C4-2B (cell line): ENCODE data around the gene DDX24.

Experiments
- H3K27ac ChIP-seq: fragments of 450-650 bp; 2 replicates; pipeline ENCODE4 v1.5.1; 2017
- ZFX ChIP-seq: fragments of 450-650 bp; IDR thresholded peaks from 2 replicates; pipeline ENCODE4 v1.6.1; 2017
- TF ChIP-seq, protein P1 (sequence below): fragments of 450-650 bp; conservative IDR thresholded peaks from 2 replicates; pipeline ENCODE4 v1.5.1; 2017; ENCODE audit warnings: mild to moderate bottlenecking

Gene DDX24

DNA sequence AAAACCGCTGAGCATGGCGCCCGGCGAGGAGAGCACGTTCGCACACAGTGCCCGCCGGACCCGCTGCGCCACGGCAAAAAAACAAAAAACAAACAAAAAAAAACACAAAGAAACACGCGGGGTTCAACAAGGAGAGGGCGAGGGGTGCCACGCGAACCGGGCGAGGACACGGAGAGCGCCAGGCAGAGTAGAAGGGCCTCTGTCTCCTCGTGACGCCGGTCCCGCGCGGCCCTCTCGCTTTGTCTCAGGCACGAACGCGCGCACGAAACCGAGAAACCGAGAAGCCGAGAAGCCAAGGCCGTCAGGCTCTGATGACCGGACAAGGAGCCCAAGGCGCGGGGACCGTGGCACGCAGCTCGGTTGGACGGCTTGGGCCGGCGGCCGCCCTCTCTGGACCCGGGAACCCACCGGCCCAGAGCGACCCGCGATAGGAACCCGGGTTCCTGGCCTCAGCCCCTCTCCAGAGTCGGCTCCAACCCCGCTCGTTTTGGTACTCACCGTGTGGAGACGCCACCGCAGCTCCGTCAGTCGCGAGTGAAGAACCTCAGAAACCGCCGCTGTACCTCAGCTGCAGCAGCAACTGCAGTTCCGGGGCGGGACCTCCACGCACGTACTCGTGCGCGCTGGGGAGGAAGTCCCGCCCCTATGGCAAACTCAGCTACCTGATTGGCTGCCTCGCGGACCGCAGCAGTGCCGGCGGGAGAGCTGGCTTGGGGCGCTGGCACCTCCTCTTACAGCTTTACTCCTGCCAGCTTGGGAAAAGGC, at the start of gene DDX24, which contains the start of gene IFI27L1:
Gene DDX24 (minus strand): TSS at position 582 of the 765 bp plus-strand sequence. CDS start 1,460 bp downstream, outside the sequence.
Gene IFI27L1 (plus strand): TSS at position 690 of the 765 bp plus-strand sequence. CDS start 15,628 bp downstream, outside the sequence.
- peak; percentile 81 for TF ChIP-seq ZFX
- TF ChIP-seq, protein P1, sequence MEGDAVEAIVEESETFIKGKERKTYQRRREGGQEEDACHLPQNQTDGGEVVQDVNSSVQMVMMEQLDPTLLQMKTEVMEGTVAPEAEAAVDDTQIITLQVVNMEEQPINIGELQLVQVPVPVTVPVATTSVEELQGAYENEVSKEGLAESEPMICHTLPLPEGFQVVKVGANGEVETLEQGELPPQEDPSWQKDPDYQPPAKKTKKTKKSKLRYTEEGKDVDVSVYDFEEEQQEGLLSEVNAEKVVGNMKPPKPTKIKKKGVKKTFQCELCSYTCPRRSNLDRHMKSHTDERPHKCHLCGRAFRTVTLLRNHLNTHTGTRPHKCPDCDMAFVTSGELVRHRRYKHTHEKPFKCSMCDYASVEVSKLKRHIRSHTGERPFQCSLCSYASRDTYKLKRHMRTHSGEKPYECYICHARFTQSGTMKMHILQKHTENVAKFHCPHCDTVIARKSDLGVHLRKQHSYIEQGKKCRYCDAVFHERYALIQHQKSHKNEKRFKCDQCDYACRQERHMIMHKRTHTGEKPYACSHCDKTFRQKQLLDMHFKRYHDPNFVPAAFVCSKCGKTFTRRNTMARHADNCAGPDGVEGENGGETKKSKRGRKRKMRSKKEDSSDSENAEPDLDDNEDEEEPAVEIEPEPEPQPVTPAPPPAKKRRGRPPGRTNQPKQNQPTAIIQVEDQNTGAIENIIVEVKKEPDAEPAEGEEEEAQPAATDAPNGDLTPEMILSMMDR: no peak
- H3K27ac ChIP-seq: peak within 1 kb of the TSS; percentile 88

DNA sequence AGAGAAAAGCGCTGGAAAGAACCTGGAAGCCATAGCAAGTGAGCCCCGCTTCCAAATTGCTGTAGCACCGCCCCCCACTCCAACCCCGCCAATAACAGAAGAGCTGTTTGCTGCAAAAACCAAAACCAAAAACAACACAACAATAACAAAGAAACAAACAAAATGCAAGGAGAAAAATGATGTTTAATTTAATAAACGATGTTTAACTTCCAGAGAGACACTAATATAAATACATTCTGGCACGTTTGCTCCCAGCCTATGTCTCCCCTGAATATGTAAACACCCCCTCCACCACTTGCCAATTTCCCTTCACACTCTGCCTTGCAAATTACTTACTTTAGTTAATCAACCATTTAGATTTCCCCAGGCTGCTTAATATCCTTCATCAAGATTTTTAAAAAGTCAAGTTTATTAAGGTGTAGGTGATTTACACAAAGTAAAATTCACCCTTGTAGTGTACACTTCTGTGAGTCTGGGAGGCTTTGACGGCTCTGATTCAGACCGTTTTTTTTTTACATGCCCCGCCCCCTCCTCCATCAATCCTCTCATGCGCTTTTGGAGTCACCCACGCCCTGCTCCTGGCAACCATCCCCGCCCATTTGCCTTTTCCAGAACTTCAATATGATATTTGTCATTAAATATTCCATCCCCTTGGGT, 48.9 kb upstream of the DDX24 start:
- H3K27ac ChIP-seq: no peak overlapping the region

GRCh38 chr14:94129111-94129757, 48.2 kb upstream of the DDX24 start, which contains the start of gene IFI27L2:
TSS of gene IFI27L2 (minus strand) at chr14:94129604. CDS start at chr14:94129564, 40 bp downstream.
- no peak within 1 kb of the TSS for H3K27ac ChIP-seq
- TF ChIP-seq, protein P1: no peak; the same call in 1 of the 2 replicates

More for the DNA sequence above, 48.9 kb upstream of the DDX24 start:
- no peak for TF ChIP-seq ZFX
- TF ChIP-seq, protein P1: peak; percentile 10; the same call in 1 of the 2 replicates

DNA sequence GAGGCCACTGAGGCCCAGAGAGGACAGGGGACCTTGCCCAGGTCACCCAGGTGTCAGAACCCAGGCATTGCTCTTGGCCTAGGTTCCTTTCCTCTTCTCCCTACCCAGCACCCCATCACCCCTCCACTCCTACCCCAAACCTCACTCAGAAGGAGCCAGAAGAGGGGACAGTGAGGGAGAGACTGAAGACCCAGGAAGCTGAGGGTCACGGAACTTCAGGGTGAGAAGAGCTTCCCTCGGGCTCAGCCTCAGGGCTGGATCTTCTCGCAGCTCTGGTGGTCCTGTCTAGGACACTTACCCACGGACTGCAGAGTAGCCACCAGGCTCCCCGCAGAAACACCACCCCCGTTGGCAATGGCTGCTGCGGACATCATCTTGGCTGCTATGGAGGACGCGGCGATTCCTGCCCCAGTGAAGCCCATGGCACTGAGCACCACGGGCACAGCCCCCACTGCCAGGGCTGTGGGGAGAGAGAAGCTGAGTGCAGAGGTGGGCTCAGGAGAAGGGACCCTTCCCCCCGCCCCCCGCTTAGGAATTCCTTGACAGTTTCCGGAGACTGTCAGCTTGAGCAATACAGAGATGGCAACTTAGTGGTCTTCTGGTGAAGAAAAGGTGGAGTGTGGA, 47.3 kb upstream of the DDX24 start:
- no peak overlapping the region for H3K27ac ChIP-seq
- TF ChIP-seq ZFX: no peak
- TF ChIP-seq, protein P1: no peak

DNA sequence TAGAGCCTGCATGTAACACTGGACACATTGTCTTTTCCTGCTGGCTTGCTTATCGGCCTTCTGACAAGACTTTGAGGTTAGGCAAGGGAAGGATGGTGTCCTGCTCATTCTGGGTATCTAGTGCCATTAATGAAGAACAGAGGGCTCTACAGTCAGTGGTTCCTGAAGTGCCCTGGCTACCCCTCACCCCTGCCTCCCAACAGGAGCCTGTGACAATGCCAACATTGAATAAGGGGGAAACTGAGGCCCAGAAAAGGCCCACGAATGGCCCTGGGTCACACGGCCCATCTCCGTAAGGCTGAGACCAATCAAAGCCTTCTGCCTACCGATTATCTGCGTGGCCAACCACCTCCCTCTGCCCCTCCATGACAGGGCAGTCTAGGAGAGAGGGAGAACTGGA, 46.3 kb upstream of the DDX24 start:
- TF ChIP-seq, protein P1: no peak
- no peak for TF ChIP-seq ZFX
- no peak overlapping the region for H3K27ac ChIP-seq

- TF ChIP-seq ZFX: no peak
- TF ChIP-seq, protein P1: no peak
These were observed 45.8 kb upstream of the DDX24 start for GRCh38 chr14:94126800-94127199.

More at GRCh38 chr14:94126800-94127199, 45.8 kb upstream of the DDX24 start:
- no peak overlapping the region for H3K27ac ChIP-seq
